ENCODE measurements around the gene ZNF699. TPM values are rescaled to one million over a fixed set of nuclear protein-coding genes. Genes with fewer than 3 reads are reported as not detected.

Gene ZNF699
- total and polyA plus RNA-seq, 2 of the 13 experiments (the other 11 are each of a cell fraction or from before 2014, with no cell fraction given) = 0.33 to 2.2 TPM

DNA sequence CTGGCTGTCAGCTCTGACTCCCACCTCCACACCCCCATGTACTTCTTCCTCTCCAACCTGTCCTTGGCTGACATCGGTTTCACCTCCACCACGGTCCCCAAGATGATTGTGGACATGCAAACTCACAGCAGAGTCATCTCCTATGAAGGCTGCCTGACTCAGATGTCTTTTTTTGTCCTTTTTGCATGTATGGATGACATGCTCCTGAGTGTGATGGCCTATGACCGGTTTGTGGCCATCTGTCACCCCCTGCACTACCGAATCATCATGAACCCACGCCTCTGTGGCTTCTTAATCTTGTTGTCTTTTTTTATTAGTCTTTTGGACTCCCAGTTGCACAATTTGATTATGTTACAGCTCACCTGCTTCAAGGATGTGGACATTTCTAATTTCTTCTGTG, 58.4 kb downstream of the ZNF699 start:
- no peaks in the 10 kb centered on the region for H3K79me2 ChIP-seq (ENCODE audit: insufficient read depth, low read length)
- ChIA-PET CTCF (ENCODE audit: low intra/inter-chr PET ratio, low total read pairs) (no interaction called here), POLR2A (no interaction called here)
- no peaks in the 10 kb centered on the region for H3K4me1 ChIP-seq (ENCODE audit: insufficient read depth, low read length)
- BruUV-seq (replicated peaks) = no TSS peak
- H3K27ac ChIP-seq (ENCODE audit: extremely low read length, insufficient read depth, low read length) = no peak overlapping the region
- H3K4me3 ChIP-seq (replicated peaks in 1 of 3; ENCODE audit: insufficient read depth in 1 of 3, low read depth in 2 of 3, low read length in 3 of 3) = no peak overlapping the region
- no peak overlapping the region for H3K9ac ChIP-seq (ENCODE audit: insufficient read depth, low read depth, low read length)
- H3K4me2 ChIP-seq (ENCODE audit: low read depth, low read length) = no peak overlapping the region
- intact Hi-C loops (cut with micrococcal nuclease; ENCODE audit: unreplicated experiment) = no loop called here
- 4% methylated on average over 5 of the region's 5 CpGs for WGBS (ENCODE audit: low lambda C conversion rate)
- H3K27me3 ChIP-seq (ENCODE audit: control insufficient read depth in 1 of 2, insufficient read depth in 2 of 2, low read length in 2 of 2) = no peaks in the 10 kb centered on the region
- H3K36me3 ChIP-seq (replicated peaks in 1 of 2; ENCODE audit: control insufficient read depth in 1 of 2, insufficient read depth in 2 of 2, low read length in 2 of 2) = no peaks in the 10 kb centered on the region
- no peak for FAIRE-seq
- no peaks in the 10 kb centered on the region for H4K20me1 ChIP-seq (ENCODE audit: insufficient read depth, low read length)
- H2AFZ ChIP-seq (ENCODE audit: low read length) = no peak overlapping the region
- in situ Hi-C loops (cut with HindIII; ENCODE audit: extremely low pct_ligation_motif_present, low pct_unique_long_range_greater_than_20kb) = no loop called here
- H3K9me3 ChIP-seq (ENCODE audit: low read length) = peaks cover 18% of the 10 kb centered on the region
- ATAC-seq = no peak
- DNase-seq (ENCODE audit: low spot score) = no peak
- TF ChIP-seq ZFY (CRISPR knock-in tag; IDR thresholded peaks at IDR 0.05) (no peak), ZNF430 (CRISPR knock-in tag; IDR thresholded peaks at IDR 0.05) (no peak), ZNF878 (CRISPR knock-in tag; IDR thresholded peaks at IDR 0.05) (no peak), DNMT1 (CRISPR knock-in tag; IDR thresholded peaks at IDR 0.05) (no peak), ZNF788 (CRISPR knock-in tag; IDR thresholded peaks at IDR 0.05; ENCODE audit: borderline replicate concordance) (no peak), ZBTB38 (CRISPR knock-in tag; IDR thresholded peaks at IDR 0.05) (no peak), NKX3-1 (CRISPR knock-in tag; IDR thresholded peaks at IDR 0.05) (no peak), ZNF678 (CRISPR knock-in tag; IDR thresholded peaks at IDR 0.05) (no peak), ZNF253 (CRISPR knock-in tag; IDR thresholded peaks at IDR 0.05; ENCODE audit: borderline replicate concordance) (no peak), ZNF264 (CRISPR knock-in tag; IDR thresholded peaks at IDR 0.05) (no peak), KAT2B (IDR thresholded peaks at IDR 0.05; ENCODE audit: borderline replicate concordance, low read depth, low read length) (no peak), SMYD3 (CRISPR knock-in tag; IDR thresholded peaks at IDR 0.05) (no peak), NFIC (IDR thresholded peaks at IDR 0.05; ENCODE audit: low read length) (no peak), MBNL3 (CRISPR knock-in tag; conservative IDR thresholded peaks at IDR 0.05) (no peak)
- TF ChIP-seq, protein P1, sequence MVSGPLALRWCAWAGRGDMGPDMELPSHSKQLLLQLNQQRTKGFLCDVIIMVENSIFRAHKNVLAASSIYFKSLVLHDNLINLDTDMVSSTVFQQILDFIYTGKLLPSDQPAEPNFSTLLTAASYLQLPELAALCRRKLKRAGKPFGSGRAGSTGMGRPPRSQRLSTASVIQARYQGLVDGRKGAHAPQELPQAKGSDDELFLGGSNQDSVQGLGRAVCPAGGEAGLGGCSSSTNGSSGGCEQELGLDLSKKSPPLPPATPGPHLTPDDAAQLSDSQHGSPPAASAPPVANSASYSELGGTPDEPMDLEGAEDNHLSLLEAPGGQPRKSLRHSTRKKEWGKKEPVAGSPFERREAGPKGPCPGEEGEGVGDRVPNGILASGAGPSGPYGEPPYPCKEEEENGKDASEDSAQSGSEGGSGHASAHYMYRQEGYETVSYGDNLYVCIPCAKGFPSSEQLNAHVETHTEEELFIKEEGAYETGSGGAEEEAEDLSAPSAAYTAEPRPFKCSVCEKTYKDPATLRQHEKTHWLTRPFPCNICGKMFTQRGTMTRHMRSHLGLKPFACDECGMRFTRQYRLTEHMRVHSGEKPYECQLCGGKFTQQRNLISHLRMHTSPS (CRISPR knock-in tag; IDR thresholded peaks at IDR 0.05; ENCODE audit: low read depth) = no peak
- TF ChIP-seq, protein P2, sequence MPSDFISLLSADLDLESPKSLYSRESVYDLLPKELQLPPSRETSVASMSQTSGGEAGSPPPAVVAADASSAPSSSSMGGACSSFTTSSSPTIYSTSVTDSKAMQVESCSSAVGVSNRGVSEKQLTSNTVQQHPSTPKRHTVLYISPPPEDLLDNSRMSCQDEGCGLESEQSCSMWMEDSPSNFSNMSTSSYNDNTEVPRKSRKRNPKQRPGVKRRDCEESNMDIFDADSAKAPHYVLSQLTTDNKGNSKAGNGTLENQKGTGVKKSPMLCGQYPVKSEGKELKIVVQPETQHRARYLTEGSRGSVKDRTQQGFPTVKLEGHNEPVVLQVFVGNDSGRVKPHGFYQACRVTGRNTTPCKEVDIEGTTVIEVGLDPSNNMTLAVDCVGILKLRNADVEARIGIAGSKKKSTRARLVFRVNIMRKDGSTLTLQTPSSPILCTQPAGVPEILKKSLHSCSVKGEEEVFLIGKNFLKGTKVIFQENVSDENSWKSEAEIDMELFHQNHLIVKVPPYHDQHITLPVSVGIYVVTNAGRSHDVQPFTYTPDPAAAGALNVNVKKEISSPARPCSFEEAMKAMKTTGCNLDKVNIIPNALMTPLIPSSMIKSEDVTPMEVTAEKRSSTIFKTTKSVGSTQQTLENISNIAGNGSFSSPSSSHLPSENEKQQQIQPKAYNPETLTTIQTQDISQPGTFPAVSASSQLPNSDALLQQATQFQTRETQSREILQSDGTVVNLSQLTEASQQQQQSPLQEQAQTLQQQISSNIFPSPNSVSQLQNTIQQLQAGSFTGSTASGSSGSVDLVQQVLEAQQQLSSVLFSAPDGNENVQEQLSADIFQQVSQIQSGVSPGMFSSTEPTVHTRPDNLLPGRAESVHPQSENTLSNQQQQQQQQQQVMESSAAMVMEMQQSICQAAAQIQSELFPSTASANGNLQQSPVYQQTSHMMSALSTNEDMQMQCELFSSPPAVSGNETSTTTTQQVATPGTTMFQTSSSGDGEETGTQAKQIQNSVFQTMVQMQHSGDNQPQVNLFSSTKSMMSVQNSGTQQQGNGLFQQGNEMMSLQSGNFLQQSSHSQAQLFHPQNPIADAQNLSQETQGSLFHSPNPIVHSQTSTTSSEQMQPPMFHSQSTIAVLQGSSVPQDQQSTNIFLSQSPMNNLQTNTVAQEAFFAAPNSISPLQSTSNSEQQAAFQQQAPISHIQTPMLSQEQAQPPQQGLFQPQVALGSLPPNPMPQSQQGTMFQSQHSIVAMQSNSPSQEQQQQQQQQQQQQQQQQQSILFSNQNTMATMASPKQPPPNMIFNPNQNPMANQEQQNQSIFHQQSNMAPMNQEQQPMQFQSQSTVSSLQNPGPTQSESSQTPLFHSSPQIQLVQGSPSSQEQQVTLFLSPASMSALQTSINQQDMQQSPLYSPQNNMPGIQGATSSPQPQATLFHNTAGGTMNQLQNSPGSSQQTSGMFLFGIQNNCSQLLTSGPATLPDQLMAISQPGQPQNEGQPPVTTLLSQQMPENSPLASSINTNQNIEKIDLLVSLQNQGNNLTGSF (CRISPR knock-in tag; IDR thresholded peaks at IDR 0.05) = no peak
